ENCODE measurements around the gene STK32A. TPM values are rescaled to one million over a fixed set of nuclear protein-coding genes. Genes with fewer than 3 reads are reported as not detected.

STK32A gene
- total and polyA plus RNA-seq, 2 experiments from 2014 or later: 2.4 to 2.8 TPM

DNA sequence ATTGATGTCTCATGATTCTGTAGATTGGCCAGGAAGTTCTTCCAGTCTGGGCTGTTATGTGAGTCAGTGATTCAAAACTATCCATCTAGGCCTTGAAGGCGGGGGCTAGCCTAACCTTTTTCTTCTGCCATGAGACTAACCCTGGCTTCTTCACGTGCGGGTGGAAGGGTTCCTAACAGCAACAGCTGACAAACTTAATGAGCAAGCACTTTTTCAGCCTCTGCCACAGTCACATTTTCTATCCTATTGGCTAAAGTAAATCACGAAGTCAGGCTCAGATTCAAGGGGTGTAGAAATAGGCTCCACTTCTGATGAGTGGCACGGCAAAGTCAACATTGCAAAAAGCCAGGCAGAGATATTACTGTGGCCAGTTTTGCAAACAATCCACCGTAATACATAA, 68.4 kb downstream of the STK32A start:
- peaks cover 19% of the 10 kb centered on the region for H3K4me1 Mint-ChIP-seq
- Histone ChIP-seq H3K27me3 (ENCODE audit: insufficient read depth) (no peaks in the 10 kb centered on the region), H3K9me2 (ENCODE audit: insufficient read depth) (no peaks in the 10 kb centered on the region), H3K36me3 (ENCODE audit: insufficient read depth) (no peaks in the 10 kb centered on the region), H3K4me2 (no peak overlapping the region), H4K20me1 (replicated peaks; ENCODE audit: insufficient read depth) (no peaks in the 10 kb centered on the region), H2AFZ (no peak overlapping the region), H3K79me2 (replicated peaks; ENCODE audit: insufficient read depth) (no peaks in the 10 kb centered on the region), H3K27ac (ENCODE audit: low read depth) (no peak overlapping the region), H3F3A (replicated peaks; ENCODE audit: low read depth) (no peaks in the 10 kb centered on the region), H3K4me1 (ENCODE audit: insufficient read depth) (peaks cover 13% of the 10 kb centered on the region), H3K4me3 (no peak overlapping the region)
- no peaks in the 10 kb centered on the region for H3K27me3 Mint-ChIP-seq (ENCODE audit: insufficient read depth, low read depth, poor library complexity)
- H3K9me3 Mint-ChIP-seq: no peaks in the 10 kb centered on the region; the same call in 1 of the 3 replicates
- no peak for TF ChIP-seq CREB1 (CRISPR knock-in tag; IDR thresholded peaks at IDR 0.05; ENCODE audit: low read depth)
- TF ChIP-seq, protein P1, sequence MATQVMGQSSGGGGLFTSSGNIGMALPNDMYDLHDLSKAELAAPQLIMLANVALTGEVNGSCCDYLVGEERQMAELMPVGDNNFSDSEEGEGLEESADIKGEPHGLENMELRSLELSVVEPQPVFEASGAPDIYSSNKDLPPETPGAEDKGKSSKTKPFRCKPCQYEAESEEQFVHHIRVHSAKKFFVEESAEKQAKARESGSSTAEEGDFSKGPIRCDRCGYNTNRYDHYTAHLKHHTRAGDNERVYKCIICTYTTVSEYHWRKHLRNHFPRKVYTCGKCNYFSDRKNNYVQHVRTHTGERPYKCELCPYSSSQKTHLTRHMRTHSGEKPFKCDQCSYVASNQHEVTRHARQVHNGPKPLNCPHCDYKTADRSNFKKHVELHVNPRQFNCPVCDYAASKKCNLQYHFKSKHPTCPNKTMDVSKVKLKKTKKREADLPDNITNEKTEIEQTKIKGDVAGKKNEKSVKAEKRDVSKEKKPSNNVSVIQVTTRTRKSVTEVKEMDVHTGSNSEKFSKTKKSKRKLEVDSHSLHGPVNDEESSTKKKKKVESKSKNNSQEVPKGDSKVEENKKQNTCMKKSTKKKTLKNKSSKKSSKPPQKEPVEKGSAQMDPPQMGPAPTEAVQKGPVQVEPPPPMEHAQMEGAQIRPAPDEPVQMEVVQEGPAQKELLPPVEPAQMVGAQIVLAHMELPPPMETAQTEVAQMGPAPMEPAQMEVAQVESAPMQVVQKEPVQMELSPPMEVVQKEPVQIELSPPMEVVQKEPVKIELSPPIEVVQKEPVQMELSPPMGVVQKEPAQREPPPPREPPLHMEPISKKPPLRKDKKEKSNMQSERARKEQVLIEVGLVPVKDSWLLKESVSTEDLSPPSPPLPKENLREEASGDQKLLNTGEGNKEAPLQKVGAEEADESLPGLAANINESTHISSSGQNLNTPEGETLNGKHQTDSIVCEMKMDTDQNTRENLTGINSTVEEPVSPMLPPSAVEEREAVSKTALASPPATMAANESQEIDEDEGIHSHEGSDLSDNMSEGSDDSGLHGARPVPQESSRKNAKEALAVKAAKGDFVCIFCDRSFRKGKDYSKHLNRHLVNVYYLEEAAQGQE (IDR thresholded peaks at IDR 0.05; ENCODE audit: unreplicated experiment): no peak
- no peak for TF ChIP-seq ZNF114 (CRISPR knock-in tag; IDR thresholded peaks at IDR 0.05)
- no peak for TF ChIP-seq POLR2AphosphoS5 (IDR thresholded peaks at IDR 0.05; ENCODE audit: low read depth)
- TF ChIP-seq, protein P2, sequence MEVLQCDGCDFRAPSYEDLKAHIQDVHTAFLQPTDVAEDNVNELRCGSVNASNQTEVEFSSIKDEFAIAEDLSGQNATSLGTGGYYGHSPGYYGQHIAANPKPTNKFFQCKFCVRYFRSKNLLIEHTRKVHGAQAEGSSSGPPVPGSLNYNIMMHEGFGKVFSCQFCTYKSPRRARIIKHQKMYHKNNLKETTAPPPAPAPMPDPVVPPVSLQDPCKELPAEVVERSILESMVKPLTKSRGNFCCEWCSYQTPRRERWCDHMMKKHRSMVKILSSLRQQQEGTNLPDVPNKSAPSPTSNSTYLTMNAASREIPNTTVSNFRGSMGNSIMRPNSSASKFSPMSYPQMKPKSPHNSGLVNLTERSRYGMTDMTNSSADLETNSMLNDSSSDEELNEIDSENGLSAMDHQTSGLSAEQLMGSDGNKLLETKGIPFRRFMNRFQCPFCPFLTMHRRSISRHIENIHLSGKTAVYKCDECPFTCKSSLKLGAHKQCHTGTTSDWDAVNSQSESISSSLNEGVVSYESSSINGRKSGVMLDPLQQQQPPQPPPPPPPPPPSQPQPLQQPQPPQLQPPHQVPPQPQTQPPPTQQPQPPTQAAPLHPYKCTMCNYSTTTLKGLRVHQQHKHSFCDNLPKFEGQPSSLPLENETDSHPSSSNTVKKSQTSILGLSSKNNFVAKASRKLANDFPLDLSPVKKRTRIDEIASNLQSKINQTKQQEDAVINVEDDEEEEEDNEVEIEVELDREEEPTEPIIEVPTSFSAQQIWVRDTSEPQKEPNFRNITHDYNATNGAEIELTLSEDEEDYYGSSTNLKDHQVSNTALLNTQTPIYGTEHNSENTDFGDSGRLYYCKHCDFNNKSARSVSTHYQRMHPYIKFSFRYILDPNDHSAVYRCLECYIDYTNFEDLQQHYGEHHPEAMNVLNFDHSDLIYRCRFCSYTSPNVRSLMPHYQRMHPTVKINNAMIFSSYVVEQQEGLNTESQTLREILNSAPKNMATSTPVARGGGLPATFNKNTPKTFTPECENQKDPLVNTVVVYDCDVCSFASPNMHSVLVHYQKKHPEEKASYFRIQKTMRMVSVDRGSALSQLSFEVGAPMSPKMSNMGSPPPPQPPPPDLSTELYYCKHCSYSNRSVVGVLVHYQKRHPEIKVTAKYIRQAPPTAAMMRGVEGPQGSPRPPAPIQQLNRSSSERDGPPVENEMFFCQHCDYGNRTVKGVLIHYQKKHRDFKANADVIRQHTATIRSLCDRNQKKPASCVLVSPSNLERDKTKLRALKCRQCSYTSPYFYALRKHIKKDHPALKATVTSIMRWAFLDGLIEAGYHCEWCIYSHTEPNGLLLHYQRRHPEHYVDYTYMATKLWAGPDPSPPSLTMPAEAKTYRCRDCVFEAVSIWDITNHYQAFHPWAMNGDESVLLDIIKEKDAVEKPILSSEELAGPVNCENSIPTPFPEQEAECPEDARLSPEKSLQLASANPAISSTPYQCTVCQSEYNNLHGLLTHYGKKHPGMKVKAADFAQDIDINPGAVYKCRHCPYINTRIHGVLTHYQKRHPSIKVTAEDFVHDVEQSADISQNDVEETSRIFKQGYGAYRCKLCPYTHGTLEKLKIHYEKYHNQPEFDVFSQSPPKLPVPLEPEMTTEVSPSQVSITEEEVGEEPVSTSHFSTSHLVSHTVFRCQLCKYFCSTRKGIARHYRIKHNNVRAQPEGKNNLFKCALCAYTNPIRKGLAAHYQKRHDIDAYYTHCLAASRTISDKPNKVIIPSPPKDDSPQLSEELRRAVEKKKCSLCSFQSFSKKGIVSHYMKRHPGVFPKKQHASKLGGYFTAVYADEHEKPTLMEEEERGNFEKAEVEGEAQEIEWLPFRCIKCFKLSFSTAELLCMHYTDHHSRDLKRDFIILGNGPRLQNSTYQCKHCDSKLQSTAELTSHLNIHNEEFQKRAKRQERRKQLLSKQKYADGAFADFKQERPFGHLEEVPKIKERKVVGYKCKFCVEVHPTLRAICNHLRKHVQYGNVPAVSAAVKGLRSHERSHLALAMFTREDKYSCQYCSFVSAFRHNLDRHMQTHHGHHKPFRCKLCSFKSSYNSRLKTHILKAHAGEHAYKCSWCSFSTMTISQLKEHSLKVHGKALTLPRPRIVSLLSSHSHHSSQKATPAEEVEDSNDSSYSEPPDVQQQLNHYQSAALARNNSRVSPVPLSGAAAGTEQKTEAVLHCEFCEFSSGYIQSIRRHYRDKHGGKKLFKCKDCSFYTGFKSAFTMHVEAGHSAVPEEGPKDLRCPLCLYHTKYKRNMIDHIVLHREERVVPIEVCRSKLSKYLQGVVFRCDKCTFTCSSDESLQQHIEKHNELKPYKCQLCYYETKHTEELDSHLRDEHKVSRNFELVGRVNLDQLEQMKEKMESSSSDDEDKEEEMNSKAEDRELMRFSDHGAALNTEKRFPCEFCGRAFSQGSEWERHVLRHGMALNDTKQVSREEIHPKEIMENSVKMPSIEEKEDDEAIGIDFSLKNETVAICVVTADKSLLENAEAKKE (CRISPR knock-in tag; IDR thresholded peaks at IDR 0.05): no peak
- TF ChIP-seq, protein P3, sequence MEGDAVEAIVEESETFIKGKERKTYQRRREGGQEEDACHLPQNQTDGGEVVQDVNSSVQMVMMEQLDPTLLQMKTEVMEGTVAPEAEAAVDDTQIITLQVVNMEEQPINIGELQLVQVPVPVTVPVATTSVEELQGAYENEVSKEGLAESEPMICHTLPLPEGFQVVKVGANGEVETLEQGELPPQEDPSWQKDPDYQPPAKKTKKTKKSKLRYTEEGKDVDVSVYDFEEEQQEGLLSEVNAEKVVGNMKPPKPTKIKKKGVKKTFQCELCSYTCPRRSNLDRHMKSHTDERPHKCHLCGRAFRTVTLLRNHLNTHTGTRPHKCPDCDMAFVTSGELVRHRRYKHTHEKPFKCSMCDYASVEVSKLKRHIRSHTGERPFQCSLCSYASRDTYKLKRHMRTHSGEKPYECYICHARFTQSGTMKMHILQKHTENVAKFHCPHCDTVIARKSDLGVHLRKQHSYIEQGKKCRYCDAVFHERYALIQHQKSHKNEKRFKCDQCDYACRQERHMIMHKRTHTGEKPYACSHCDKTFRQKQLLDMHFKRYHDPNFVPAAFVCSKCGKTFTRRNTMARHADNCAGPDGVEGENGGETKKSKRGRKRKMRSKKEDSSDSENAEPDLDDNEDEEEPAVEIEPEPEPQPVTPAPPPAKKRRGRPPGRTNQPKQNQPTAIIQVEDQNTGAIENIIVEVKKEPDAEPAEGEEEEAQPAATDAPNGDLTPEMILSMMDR (conservative IDR thresholded peaks at IDR 0.05; ENCODE audit: low read depth in 2 of 2): no peak
- DNase-seq (ENCODE audit: low spot score) (no peak), ATAC-seq (no peak)
- no peak overlapping the region; the same call in 1 of the 2 replicates for H3K27ac Mint-ChIP-seq
- 0 out of 3 replicates have a peak, but pooled peaks cover 5% of the 10 kb centered on the region for H3K36me3 Mint-ChIP-seq (ENCODE audit: low read depth)
- H3K4me3 Mint-ChIP-seq: no peak overlapping the region
